ENCODE results near the gene FBN1. TPM values are rescaled to one million over a fixed set of nuclear protein-coding genes. Genes with fewer than 3 reads are reported as not detected.

FBN1 gene
- total and polyA plus RNA-seq, 8 donors = 83.1 to 144 (median 94.0) TPM

- no peak for TF ChIP-seq CTCF (IDR thresholded peaks at IDR 0.05)
- ATAC-seq (no peak), DNase-seq (peak in 1 of 4 donors; percentile 68)
- Histone ChIP-seq H3K4me1 (peaks cover 0 to 5% of the 10 kb centered on the region in 2 donors), H3K27ac (peak overlapping the region in 1 of 2 donors; percentile 5), H3K9me3 (no peaks in the 10 kb centered on the region), H3K4me3 (no peak overlapping the region), H3K27me3 (no peaks in the 10 kb centered on the region), H3K36me3 (no peaks in the 10 kb centered on the region)
- intact Hi-C loops (cut with DNase I) = no loop called here
Measured at GRCh38 chr15:48602358-48603122, 43.0 kb downstream of the FBN1 start.

DNA sequence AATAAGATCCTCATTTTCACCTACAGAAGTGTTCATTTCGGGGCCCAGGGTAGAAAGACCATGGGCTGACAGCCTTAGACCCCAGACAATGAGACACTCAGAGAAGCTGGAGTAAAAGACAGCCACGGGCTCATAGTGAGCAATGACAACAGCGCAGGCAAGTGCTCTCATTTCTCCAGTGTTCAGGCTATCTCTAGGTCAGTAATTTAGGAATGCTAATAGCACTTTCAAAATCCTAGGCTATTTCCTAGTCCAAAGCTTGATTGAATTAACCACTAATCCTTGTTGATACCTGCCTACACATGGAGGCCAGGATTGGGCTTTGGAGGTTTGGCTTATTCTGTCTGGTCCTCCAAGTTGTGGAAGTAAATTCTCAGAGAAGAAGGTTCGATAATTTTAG is 44.4 kb downstream of the FBN1 start:
- no peak for DNase-seq
- no peak for ATAC-seq
- Histone ChIP-seq H3K27me3 (no peaks in the 10 kb centered on the region), H3K27ac (no peak overlapping the region), H3K9me3 (no peaks in the 10 kb centered on the region), H3K36me3 (no peaks in the 10 kb centered on the region), H3K4me3 (no peak overlapping the region), H3K4me1 (peaks cover 5 to 6% of the 10 kb centered on the region in 2 donors)
- TF ChIP-seq CTCF (IDR thresholded peaks at IDR 0.05) = no peak
- intact Hi-C loops (cut with DNase I) = no loop called here

DNA sequence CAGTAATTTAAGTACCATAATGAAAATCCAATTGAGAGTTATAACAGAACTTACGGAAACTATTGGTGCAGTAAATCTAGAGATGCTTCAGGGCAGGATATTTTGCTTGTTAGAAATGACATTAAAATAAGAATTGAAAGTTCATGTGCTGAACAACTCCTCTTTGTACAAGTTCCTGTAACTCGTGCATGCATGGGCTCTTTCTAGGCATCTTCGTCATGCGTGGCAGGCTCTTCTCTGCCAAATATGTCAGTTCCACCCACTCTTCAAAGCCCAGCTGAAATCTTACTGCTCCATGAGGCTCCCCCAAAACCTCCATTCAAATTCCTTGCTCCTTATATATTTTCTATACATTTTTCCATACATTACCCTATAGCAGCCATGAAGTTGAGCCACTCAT is 48.7 kb downstream of the FBN1 start:
- Histone ChIP-seq H3K36me3 (no peaks in the 10 kb centered on the region), H3K9me3 (no peaks in the 10 kb centered on the region), H3K27ac (peak overlapping the region in 1 of 2 donors; percentile 81), H3K27me3 (no peaks in the 10 kb centered on the region), H3K4me3 (no peak overlapping the region), H3K4me1 (peaks cover 0 to 6% of the 10 kb centered on the region in 2 donors)
- DNase-seq (no peak), ATAC-seq (no peak)
- no peak for TF ChIP-seq CTCF (IDR thresholded peaks at IDR 0.05)
- intact Hi-C loops (cut with DNase I) = no loop called here

DNA sequence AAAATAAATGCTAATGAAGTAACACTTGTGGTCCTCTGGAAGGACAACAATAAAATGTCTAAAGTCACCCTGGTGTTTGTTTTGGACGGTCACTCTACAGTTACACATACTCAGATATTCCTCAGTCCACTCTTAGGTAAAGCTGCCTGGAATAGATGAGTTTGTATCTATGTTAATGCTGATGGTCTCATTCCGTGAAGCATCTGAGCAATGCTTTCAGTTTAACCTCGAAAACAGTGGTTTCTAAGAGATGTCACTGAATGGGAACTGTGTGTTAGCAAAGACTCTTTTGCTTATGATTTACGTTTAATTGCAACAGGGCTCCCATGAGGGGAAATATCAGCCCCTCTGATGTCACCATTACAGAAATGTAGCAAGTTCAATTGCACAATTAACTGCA is 49.1 kb downstream of the FBN1 start:
- DNase-seq (no peak), ATAC-seq (no peak)
- intact Hi-C loops (cut with DNase I) = no loop called here
- Histone ChIP-seq H3K9me3 (no peaks in the 10 kb centered on the region), H3K36me3 (no peaks in the 10 kb centered on the region), H3K4me3 (no peak overlapping the region), H3K27ac (peak overlapping the region in 1 of 2 donors; percentile 81), H3K27me3 (no peaks in the 10 kb centered on the region), H3K4me1 (peaks cover 0 to 6% of the 10 kb centered on the region in 2 donors)
- no peak for TF ChIP-seq CTCF (IDR thresholded peaks at IDR 0.05)

GRCh38 chr15:48595981-48596380 is 49.5 kb downstream of the FBN1 start:
- peaks cover 0 to 6% of the 10 kb centered on the region in 2 donors for H3K4me1 ChIP-seq
- TF ChIP-seq CTCF (IDR thresholded peaks at IDR 0.05) = no peak

More at GRCh38 chr15:48595981-48596380, 49.5 kb downstream of the FBN1 start:
- Histone ChIP-seq H3K27me3 (no peaks in the 10 kb centered on the region), H3K36me3 (no peaks in the 10 kb centered on the region), H3K27ac (peak overlapping the region in 1 of 2 donors; percentile 81), H3K4me3 (no peak overlapping the region), H3K9me3 (no peaks in the 10 kb centered on the region)
- DNase-seq (no peak), ATAC-seq (no peak)
- intact Hi-C loops (cut with DNase I) = no loop called here
